ENCODE measurements around the gene MUC20.
"Not testable (repeated sequence)": the region's sequence is repeated elsewhere in the genome, so short reads cannot be mapped to it uniquely, and the experiment has no call there.

Gene MUC20

DNA sequence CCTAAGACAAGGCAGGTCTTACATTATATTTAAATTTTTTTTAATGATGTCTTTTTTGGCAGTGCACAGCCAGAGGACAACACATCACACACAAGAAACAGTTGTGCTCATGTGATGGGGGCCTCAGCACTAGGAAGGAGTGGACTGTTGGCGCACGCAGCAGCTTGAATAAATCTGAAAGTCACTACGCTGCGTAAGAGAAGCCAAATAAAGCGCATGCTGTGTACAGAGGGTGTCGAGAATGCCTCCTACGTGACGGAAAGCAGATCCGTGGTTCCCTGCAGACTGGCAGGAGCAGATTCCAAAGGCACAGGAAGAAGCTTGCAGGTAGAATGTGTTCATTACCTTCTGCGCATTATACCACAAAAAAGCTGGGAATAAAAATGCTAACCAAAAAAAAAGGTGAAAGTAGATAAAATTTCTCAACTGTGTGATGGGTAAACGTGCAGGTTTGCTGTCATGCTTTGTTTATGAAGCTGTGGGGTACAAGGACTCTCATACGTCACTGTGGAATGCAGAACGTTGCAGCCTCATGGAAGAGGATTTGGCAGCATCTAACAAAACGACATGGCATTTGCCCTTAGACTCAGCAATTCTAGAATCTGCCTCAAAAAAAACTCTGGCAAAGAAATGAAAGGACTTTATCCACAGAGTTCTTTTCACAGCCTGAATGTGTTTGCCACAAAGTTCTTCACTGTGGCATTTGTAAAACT, 32.2 kb upstream of the MUC20 start:
- H3K4me1 ChIP-seq (ENCODE audit: control insufficient read depth in 1 of 2, insufficient read depth in 1 of 2, low read depth in 1 of 2, low read length in 1 of 2); H3K4me3 ChIP-seq (ENCODE audit: low read depth in 1 of 2, low read length in 1 of 2); H3K27ac ChIP-seq; H3K27me3 ChIP-seq; H3K9me3 ChIP-seq: not testable (repeated sequence)
- H3K36me3 ChIP-seq: peaks cover 42% of the 10 kb centered on the region

DNA sequence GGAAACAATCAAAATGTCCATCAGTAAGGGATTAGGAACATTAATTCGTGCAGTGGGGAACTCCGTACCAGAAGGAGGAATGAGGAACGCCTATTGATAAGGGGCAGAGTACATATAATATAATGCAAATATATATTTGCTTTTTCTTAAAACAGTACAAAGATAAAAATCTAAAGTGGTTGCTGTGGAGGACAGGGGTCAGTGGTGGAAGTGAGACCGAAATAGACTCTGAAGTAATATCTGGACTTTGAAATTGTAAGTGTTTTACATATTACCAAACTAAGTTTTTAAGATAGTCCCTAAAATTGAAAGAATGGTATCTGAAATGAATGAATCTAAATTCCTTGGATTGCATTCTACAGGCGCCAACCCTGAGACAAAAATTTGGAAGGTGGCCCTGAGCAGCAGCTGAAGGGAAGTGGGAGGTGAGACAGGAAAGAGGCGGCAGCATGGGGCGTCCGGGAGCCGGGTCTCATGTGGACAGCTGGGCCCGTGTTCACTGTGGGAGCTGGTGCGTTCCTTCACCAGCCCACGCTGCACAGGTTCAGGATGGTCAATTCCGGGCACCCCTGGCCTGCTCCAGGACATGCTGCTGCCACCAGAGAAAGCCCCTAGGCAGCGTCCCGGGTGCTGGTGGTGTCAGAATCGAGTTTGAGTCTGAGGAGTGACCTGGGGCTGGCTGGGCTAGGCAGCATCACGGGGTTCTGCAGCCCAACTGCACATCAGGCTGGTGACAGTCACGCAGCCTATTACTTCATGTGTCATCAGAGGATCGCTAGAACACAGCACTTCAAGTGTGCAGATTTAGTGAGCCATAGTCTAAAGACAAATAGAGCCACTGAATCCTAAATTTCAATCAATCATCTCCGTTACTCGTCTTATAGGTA, 31.4 kb upstream of the MUC20 start:
- H3K36me3 ChIP-seq: peaks cover 37% of the 10 kb centered on the region

DNA sequence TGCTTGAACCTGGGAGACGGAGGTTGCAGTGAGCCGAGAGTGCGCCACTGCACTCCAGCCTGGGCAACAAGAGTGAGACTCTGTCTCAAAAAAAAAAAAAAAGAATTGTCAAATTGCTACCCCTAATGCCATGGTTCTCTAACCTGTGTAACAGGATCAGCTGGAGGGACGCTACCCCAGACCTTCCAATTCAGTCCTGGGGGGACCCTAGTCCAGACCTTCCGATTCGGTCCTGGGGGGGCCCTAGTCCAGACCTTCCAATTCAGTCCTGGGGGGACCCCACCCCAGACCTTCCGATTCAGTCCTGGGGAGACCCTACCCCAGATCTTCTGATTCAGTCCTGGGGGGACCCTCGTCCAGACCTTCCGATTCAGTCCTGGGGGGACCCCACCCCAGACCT, 29.8 kb upstream of the MUC20 start:
- no peak overlapping the region for H3K4me3 ChIP-seq (ENCODE audit: low read depth in 1 of 2, low read length in 1 of 2)
- H3K4me1 ChIP-seq (ENCODE audit: control insufficient read depth in 1 of 2, insufficient read depth in 1 of 2, low read depth in 1 of 2, low read length in 1 of 2): no peaks in the 10 kb centered on the region
- TF ChIP-seq, protein P1, sequence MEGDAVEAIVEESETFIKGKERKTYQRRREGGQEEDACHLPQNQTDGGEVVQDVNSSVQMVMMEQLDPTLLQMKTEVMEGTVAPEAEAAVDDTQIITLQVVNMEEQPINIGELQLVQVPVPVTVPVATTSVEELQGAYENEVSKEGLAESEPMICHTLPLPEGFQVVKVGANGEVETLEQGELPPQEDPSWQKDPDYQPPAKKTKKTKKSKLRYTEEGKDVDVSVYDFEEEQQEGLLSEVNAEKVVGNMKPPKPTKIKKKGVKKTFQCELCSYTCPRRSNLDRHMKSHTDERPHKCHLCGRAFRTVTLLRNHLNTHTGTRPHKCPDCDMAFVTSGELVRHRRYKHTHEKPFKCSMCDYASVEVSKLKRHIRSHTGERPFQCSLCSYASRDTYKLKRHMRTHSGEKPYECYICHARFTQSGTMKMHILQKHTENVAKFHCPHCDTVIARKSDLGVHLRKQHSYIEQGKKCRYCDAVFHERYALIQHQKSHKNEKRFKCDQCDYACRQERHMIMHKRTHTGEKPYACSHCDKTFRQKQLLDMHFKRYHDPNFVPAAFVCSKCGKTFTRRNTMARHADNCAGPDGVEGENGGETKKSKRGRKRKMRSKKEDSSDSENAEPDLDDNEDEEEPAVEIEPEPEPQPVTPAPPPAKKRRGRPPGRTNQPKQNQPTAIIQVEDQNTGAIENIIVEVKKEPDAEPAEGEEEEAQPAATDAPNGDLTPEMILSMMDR (IDR thresholded peaks at IDR 0.05): no peak
- no peaks in the 10 kb centered on the region for H3K9me3 ChIP-seq
- H3K36me3 ChIP-seq: peaks cover 31% of the 10 kb centered on the region
- no peaks in the 10 kb centered on the region for H3K27me3 ChIP-seq
- H3K27ac ChIP-seq: no peak overlapping the region

More for the DNA sequence above, 31.4 kb upstream of the MUC20 start:
- not testable (repeated sequence) for H3K4me1 ChIP-seq (ENCODE audit: control insufficient read depth in 1 of 2, insufficient read depth in 1 of 2, low read depth in 1 of 2, low read length in 1 of 2); H3K27me3 ChIP-seq; H3K4me3 ChIP-seq (ENCODE audit: low read depth in 1 of 2, low read length in 1 of 2); H3K9me3 ChIP-seq; H3K27ac ChIP-seq

DNA sequence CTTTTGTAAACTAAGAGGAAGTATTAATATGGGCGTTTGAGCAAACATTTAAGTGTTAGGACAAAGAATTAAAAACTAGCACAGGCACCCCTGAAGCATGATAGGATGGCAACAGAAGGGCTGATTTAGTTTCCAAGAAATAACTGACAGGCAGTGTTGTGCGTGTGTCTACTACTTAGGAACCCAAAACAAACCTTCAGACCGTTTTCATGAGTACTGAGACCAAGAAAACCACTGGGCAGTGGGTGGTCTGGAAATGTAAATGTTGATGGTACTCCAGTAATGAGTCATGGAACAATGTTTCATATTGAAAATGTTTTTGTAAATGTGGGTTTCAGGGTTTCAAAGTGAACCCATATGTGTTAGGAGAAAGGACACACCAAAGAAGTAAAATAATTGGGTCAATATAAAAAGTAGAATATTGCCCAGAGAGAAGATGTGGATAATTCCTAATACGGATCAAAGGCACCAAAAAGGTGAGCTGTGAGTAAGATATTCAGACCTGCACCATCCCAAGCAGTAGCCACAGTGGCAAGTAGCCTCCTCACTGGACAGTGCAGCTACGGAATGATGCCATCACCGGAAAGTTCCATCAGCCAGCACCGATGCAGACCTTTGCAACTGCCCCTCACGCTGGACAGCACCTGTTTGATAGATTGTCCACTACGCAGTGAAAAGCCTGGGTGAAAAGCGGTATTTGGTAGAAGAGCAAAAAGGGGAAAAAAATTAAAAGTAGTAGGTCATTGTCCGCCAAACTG, 29.0 kb upstream of the MUC20 start:
- not testable (repeated sequence) for H3K27ac ChIP-seq; H3K9me3 ChIP-seq; H3K27me3 ChIP-seq; H3K4me3 ChIP-seq (ENCODE audit: low read depth in 1 of 2, low read length in 1 of 2); H3K4me1 ChIP-seq (ENCODE audit: control insufficient read depth in 1 of 2, insufficient read depth in 1 of 2, low read depth in 1 of 2, low read length in 1 of 2)
- peaks cover 35% of the 10 kb centered on the region for H3K36me3 ChIP-seq

DNA sequence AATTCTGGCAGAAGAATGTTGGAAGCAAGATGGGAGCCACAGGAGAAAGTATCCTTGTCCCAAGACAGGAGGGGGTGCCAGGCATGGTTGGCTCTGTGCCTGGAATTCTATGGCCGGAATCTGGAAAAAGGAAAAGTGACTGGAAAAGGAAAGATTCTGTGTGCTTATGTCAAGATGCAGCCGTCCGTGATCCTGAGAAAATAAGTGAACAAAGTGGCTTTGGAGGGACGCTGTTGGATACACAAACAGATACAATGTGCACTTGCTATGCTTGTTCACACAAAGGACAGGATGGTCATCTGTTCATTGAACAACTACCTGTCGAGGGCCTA, 28.5 kb upstream of the MUC20 start:
- H3K27ac ChIP-seq: no peak overlapping the region
- TF ChIP-seq, protein P1 (IDR thresholded peaks at IDR 0.05): no peak
- H3K4me3 ChIP-seq (ENCODE audit: low read depth in 1 of 2, low read length in 1 of 2): no peak overlapping the region
- H3K27me3 ChIP-seq: no peaks in the 10 kb centered on the region
- H3K36me3 ChIP-seq: peaks cover 37% of the 10 kb centered on the region
- no peaks in the 10 kb centered on the region for H3K9me3 ChIP-seq
- no peaks in the 10 kb centered on the region for H3K4me1 ChIP-seq (ENCODE audit: control insufficient read depth in 1 of 2, insufficient read depth in 1 of 2, low read depth in 1 of 2, low read length in 1 of 2)

DNA sequence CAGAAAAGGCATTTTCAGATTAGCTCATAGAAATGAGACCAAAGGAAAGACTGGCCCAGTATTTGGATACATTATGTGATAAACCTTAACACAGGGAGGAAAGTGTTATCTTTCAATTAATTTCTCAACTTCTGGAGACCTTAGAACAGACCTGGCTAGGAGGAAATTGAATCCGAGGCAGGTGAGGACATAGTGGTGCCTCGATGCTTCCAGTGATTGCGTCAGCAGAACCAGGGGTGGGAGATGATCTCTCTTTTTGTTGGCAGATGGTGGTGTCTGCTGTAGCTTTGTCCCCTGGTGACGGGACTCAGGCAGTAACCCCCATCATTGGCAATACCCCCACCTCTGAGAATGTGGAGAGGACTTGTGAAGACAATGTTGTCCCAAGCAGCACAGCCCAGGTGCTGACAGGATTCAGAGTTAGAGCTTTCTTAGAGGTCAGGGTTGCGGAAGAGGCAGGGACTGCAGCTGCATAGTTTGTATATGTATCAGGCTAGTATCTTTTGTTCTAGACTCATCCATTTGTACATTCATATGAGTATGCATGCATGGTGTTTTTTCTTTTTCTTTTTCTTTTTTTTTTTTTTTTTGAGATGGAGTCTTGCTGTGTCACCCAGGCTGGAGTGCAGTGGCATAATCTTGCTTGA, 27.9 kb upstream of the MUC20 start:
- Histone ChIP-seq H3K27me3 (no peaks in the 10 kb centered on the region), H3K27ac (no peak overlapping the region), H3K4me1 (ENCODE audit: control insufficient read depth in 1 of 2, insufficient read depth in 1 of 2, low read depth in 1 of 2, low read length in 1 of 2) (no peaks in the 10 kb centered on the region)

More for the DNA sequence above, 27.9 kb upstream of the MUC20 start:
- TF ChIP-seq, protein P1 (IDR thresholded peaks at IDR 0.05): no peak
- H3K9me3 ChIP-seq: no peaks in the 10 kb centered on the region
- H3K4me3 ChIP-seq (ENCODE audit: low read depth in 1 of 2, low read length in 1 of 2): no peak overlapping the region
- H3K36me3 ChIP-seq: peaks cover 37% of the 10 kb centered on the region

All from neutrophil (primary cell).